Measurements from ENCODE around the gene LCN15.
"Not testable (repeated sequence)": the region's sequence is repeated elsewhere in the genome, so short reads cannot be mapped to it uniquely, and the experiment has no call there.

LCN15 gene

GRCh38 chr9:136719195-136719880, 45.0 kb downstream of the LCN15 start:
- DNase-seq: no peak

DNA sequence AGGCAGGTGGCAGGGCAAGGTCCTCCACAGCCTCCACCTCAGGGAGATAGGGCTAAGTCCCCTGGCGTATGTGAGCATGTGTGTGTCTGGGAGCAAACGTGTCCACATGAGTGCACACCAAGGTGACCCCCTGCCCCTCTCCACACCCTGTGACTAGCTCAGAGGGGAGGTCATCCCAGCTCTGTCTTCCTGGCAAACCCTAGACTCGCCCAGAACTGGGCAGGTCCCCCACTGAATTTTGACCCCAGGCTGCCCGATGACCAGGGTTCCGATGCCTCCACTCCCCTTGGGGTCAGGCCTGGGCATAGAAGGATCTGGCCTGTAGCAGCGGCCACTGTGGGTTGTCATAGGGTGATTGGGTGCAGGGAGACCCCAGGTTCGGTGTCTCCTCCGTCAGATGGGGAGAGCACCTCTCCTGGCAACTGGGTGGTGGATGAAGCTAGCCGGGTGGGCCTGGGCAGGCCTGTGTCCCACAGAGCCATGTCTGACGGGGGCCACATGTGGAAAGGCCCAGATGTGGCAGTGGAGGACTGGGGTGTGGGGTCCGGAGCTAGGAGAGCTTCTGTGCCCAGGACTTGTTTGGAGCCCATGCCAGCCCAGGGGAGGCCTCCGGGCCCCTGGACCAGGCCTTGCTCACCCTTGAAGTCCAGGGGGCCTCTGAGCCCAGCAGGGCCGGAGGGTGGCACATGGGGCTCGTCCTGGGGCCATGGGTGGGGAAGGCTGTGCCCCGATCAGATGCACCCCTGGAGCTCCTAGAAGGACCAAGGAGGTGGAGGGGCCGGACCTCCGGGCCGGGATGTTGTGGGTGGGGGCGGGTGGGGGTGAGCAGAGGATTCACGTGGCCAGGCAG, 45.7 kb downstream of the LCN15 start:
- DNase-seq: no peak

DNA sequence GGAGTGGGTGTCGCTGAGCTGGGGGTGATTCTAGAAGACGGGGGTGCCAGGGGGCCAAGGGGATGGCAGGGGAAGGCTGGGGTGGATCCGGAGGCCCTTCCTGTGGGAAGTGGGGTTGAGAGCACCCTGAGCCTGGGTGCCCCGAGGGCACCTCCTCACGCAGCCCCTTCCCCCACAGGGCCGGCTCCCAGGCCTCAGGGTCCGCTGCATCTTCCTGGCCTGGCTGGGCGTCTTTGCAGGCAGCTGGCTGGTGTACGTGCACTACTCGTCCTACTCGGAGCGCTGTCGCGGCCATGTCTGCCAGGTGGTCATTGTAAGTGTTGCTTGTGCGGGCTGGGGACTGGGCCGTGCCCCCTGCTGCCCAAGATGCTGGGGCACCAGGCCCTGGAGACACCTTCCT, 46.9 kb downstream of the LCN15 start:
- no peak for DNase-seq

GRCh38 chr9:136714893-136715274, 49.4 kb downstream of the LCN15 start:
- no peak for DNase-seq

GRCh38 chr9:136714096-136714892, 50.0 kb downstream of the LCN15 start:
- no peak for DNase-seq

- DNase-seq: no peak
Observed at GRCh38 chr9:136713550-136713949, 50.8 kb downstream of the LCN15 start.

DNA sequence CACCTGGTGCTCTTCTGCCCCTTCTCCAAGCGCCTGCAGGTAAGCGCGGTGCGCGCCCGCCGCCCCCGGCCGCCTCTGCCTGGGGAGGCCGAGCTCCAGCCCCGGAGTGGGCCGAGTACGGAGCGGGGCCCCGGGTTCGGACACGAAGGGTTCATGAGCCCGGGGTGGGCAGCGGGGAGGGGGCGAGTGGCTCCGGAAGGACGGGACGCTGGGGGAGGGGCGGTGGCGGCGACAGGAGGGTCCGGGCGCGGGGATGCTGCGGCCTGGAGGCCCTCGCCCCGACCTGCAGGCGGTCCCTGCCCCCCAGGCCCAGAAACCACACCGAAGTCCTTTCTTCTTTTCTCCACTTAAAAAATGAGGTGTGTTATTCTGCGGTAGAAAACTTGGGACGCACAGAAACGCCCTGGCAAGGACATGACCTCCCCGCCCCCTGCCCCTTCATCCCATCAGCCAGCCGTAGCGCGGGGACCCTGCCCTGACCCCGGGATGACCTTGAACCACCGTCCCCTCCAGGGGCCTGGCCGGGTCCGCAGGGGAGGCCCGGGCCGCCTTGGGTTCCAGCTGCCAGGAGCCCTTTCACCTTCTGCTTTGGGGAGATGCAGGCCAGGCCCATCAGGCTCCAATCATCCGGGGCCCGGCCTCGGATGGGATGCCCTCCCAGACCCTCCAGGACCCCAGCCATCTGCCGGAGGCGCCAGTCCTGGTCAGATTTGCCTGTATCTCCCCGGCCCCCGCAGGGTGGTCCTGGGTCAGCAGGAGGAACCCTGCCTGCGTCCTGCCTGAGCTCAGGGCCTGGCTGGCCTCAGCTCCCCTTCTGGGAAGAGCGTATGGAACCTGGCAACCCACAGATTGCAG, 51.4 kb downstream of the LCN15 start:
- DNase-seq: no peak

GRCh38 chr9:136711751-136712689, 52.3 kb downstream of the LCN15 start, which contains the start of gene DIPK1B:
Gene DIPK1B (plus strand): TSS chr9:136712572. CDS start chr9:136712666, 94 bp downstream.
- DNase-seq: peak; percentile 49

DNA sequence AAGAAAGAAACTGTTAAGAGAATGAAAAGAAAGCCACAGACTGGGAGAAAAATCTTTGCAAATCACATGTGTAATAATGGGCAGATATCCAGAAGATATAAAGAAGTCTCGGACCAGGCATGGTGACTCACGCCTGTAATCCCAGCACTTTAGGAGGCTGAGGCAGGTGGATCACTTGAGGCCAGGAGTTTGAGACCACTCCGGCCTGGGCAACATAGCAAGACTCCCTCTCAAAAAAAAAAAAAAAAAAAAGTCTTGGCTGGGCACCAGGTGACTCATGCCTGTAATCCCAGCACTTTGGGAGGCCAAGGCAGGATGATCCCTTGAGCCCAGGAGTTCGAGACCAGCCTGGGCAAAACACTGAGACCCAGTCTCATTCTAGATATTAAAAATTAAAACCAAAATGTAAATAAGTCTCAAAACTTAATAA, 53.1 kb downstream of the LCN15 start:
- DNase-seq: not testable (repeated sequence)

DNA sequence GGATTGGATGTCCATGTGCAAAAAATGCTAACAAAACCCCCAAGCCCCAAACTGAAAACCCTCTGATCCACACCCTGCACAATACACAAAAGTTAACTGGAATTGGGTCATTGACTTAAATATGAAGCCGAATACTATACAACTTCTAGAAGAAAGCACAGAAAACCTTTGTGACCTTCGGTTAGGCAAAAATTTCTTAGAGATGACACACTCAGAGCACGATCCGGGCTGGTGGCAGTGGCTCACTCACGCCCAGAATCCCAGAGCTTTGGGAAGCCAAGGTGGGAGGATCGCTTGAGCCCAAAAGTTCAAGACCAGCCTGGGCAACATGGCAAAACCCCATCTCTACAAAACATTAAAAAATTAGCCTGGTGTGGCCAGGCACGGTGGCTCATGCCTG, 53.8 kb downstream of the LCN15 start:
- no peak for DNase-seq

Measured in NCI-H748 treated with DMSO at 0.1 percent for 48 hours (cell line).